GM12865 (cell line): ENCODE measurements around the gene GID8.

Experiments used
- DNase-seq: peaks from one replicate; pipeline ENCODE4 v3.0.0; 2010; ENCODE audit warnings: low read depth
- H3K4me3 ChIP-seq: 2 replicates; pipeline ENCODE4 v1.5.1; 2011; ENCODE audit warnings: mild to moderate bottlenecking, low read depth, low read length, control low read depth
- TF ChIP-seq, protein P1 (sequence below): IDR thresholded peaks from 2 replicates; pipeline ENCODE4 v1.5.1; 2011; ENCODE audit warnings: low read length, control low read depth, low read depth, inconsistent platforms; ENCODE audit not compliant: insufficient read depth; ENCODE audit errors: missing control alignments

GID8 gene

GRCh38 chr20:62995481-62995880 is 57.5 kb downstream of the GID8 start:
- no peak overlapping the region for H3K4me3 ChIP-seq
- DNase-seq, result no peak
- TF ChIP-seq, protein P1, sequence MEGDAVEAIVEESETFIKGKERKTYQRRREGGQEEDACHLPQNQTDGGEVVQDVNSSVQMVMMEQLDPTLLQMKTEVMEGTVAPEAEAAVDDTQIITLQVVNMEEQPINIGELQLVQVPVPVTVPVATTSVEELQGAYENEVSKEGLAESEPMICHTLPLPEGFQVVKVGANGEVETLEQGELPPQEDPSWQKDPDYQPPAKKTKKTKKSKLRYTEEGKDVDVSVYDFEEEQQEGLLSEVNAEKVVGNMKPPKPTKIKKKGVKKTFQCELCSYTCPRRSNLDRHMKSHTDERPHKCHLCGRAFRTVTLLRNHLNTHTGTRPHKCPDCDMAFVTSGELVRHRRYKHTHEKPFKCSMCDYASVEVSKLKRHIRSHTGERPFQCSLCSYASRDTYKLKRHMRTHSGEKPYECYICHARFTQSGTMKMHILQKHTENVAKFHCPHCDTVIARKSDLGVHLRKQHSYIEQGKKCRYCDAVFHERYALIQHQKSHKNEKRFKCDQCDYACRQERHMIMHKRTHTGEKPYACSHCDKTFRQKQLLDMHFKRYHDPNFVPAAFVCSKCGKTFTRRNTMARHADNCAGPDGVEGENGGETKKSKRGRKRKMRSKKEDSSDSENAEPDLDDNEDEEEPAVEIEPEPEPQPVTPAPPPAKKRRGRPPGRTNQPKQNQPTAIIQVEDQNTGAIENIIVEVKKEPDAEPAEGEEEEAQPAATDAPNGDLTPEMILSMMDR, result no peak

DNA sequence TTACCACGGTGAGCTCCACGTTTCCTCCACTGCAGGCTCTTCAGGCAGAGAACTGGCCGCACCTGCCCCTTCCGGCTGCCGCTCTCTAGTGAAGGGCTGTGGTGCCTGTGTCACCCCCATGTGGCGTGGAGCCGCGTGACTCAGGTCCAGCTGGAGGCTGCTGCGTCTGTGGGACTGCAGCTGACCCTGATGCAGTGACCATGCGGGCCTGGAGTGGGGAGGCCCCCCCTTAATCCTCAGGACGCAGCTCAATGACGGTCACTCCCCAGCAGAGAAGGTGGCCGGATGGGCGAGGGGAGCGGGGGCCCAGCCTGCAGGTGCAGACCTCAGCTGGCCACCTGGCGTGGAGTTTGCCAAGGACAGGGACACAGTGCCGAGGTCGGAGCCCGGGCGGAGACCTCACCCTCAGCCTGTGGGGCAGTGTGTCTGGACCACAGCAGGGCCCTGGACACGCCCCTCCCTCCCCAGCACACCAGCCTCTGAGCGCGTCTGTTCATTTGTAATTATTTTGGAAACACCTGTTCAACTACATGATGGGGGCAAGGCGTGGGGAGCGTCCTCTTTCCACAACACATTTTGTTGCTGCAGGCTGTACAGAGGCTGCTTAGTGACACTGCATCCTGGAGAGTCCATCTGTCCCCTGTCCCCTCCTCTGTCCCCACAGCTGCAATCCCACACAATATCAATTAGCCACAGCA is 58.1 kb downstream of the GID8 start:
- H3K4me3 ChIP-seq, result no peak overlapping the region
- TF ChIP-seq, protein P1, result no peak
- no peak for DNase-seq

- DNase-seq, result no peak
- no peak overlapping the region for H3K4me3 ChIP-seq
- TF ChIP-seq, protein P1, result no peak
Observed at GRCh38 chr20:62996596-62996982, 58.6 kb downstream of the GID8 start.

DNA sequence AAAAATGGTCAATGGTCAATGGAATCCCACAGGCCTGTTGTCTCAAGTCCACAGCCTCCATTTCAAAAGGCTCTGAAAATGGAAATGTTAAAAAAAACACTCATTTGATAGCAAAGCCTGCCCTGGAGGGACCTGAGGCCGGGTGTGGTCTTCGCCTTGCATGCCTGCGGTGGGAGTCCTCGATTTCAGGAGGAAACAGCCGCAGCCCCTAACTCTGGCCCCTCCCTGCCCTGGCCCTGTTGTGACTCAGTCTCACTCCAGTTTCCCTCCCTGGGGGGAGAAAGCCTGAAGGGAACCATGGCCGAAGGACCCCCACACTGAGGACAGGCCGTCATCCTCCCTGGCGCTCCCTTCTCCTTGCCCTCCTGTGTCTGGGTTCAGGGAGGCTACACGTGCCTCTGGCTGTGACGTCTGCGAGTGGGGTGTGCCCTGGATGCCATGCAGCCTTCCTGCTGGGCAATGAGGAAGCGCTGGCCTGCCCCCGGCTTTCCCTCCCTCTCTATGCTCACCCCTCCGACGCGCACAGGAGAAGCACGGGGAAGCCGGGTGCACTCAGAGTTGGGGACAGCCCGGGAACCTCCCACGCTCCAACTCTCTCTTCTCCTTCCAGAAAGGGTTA is 59.6 kb downstream of the GID8 start:
- TF ChIP-seq, protein P1, result no peak
- DNase-seq, result no peak
- H3K4me3 ChIP-seq, result no peak overlapping the region
